GM12873 (cell line): ENCODE measurements around the gene SLC8A1.

Experiments used
- CTCF ChIP-seq: IDR thresholded peaks from 2 replicates; pipeline ENCODE4 v1.5.1; 2012; ENCODE audit warnings: low read depth, mild to moderate bottlenecking, moderate library complexity, low read length, control low read depth; ENCODE audit not compliant: insufficient read depth; ENCODE audit errors: missing control alignments

SLC8A1 gene

GRCh38 chr2:40361478-40361877 lies 90.4 kb downstream of the SLC8A1 start:
- no peak for TF ChIP-seq CTCF

GRCh38 chr2:40360652-40361051 lies 91.2 kb downstream of the SLC8A1 start:
- TF ChIP-seq CTCF = no peak

- no peak for TF ChIP-seq CTCF
These were observed 92.1 kb downstream of the SLC8A1 start for GRCh38 chr2:40359811-40360210.

GRCh38 chr2:40358783-40359182 lies 93.1 kb downstream of the SLC8A1 start:
- TF ChIP-seq CTCF = no peak

GRCh38 chr2:40357667-40358066 lies 94.2 kb downstream of the SLC8A1 start:
- TF ChIP-seq CTCF = no peak

GRCh38 chr2:40355451-40355850 lies 96.4 kb downstream of the SLC8A1 start:
- no peak for TF ChIP-seq CTCF

GRCh38 chr2:40353231-40353630 lies 98.7 kb downstream of the SLC8A1 start:
- no peak for TF ChIP-seq CTCF
